ENCODE measurements around the gene HS6ST2. TPM values are rescaled to one million over a fixed set of nuclear protein-coding genes. Genes with fewer than 3 reads are reported as not detected.

HS6ST2 gene
- total RNA-seq, 1 experiment from 2014 or later = 8.1 TPM

- no peak for TF ChIP-seq ATF6 (CRISPR knock-in tag; IDR thresholded peaks at IDR 0.05)
Measured at GRCh38 chrX:132965461-132965860, 7.0 kb upstream of the HS6ST2 start (continued).

GRCh38 chrX:132961511-132961910, 3.1 kb upstream of the HS6ST2 start:
- Mint-ChIP-seq H3K4me3 (no peak overlapping the region), H3K4me1 (peaks cover 27% of the 10 kb centered on the region), H3K27ac (no peak overlapping the region), H3K9me3 (no peaks in the 10 kb centered on the region), H3K36me3 (no peaks in the 10 kb centered on the region), H3K27me3 (ENCODE audit: low read depth) (peaks cover 47% of the 10 kb centered on the region)
- ATAC-seq = no peak
- no peak for TF ChIP-seq ESRRA (CRISPR knock-in tag; IDR thresholded peaks at IDR 0.05; ENCODE audit: borderline replicate concordance)
- TF ChIP-seq AR (CRISPR knock-in tag; IDR thresholded peaks at IDR 0.05) = no peak
- TF ChIP-seq CDX4 (CRISPR knock-in tag; IDR thresholded peaks at IDR 0.05; ENCODE audit: borderline replicate concordance) = no peak
- TF ChIP-seq TCF7 (CRISPR knock-in tag; IDR thresholded peaks at IDR 0.05; ENCODE audit: low read depth) = no peak
- TF ChIP-seq TEAD4 (CRISPR knock-in tag; IDR thresholded peaks at IDR 0.05) = no peak
- no peak for TF ChIP-seq ZBTB43 (CRISPR knock-in tag; IDR thresholded peaks at IDR 0.05)
- TF ChIP-seq ZNF396 (CRISPR knock-in tag; IDR thresholded peaks at IDR 0.05; ENCODE audit: borderline replicate concordance) = no peak
- TF ChIP-seq RELA (CRISPR knock-in tag; IDR thresholded peaks at IDR 0.05; ENCODE audit: borderline replicate concordance) = no peak
- no peak for TF ChIP-seq ZSCAN18 (CRISPR knock-in tag; IDR thresholded peaks at IDR 0.05)
- TF ChIP-seq ZNF281 (CRISPR knock-in tag; IDR thresholded peaks at IDR 0.05) = no peak
- DNase-seq (ENCODE audit: low spot score) = no peak
- POLR2A ChIA-PET = no interaction called here
- CTCF ChIA-PET = no interaction called here

All from WTC11 (cell line).